HepG2 (cell line): ENCODE results near the gene NFATC3. TPM values are rescaled to one million over a fixed set of nuclear protein-coding genes. Genes with fewer than 3 reads are reported as not detected.

Source experiments
- ATAC-seq: fragments of 200-7000 bp; cut with Tn5 transposase; 3 replicates; pipeline ENCODE4 v1.9.1; 2020; ENCODE audit warnings: mild to moderate bottlenecking, moderate library complexity
- BruUV-seq: library from RNA; stranded (reverse); fragments of 400-500 nt; replicated peaks from 2 replicates; lab custom pipeline; 2021; lab: Mats Ljungman, UMichigan
- CTCF ChIA-PET: fragments of 300-600 bp; formaldehyde crosslinking; extraction: SDS; loops from one replicate; lab custom pipeline; 2021; ENCODE audit warnings: low total read pairs, inconsistent platforms, low intra/inter-chr PET ratio; lab: Yijun Ruan, JAX
- POLR2A ChIA-PET: fragments of 350-600 bp; sonication (Branson Sonifier 250); formaldehyde crosslinking; loops from one replicate; lab custom pipeline; 2020; ENCODE audit warnings: antibody characterized with exemption, inconsistent platforms; lab: Yijun Ruan, JAX
- DNase-seq: peaks from one replicate; pipeline ENCODE4 v3.0.0-alpha.2; 2015; ENCODE audit warnings: low spot score
- FAIRE-seq: peaks from 3 replicates; lab custom pipeline; 2011; peaks lifted over from hg19 to GRCh38; lab: Jason Lieb, UNC
- H2AFZ ChIP-seq: one replicate; pipeline ENCODE4 v1.6.1; 2011; ENCODE audit warnings: low read length, inconsistent platforms
- H3K27ac ChIP-seq: fragments of 300-600 bp; 3 replicates; pipeline ENCODE4 v1.8.0; 2011; ENCODE audit warnings: mixed run types, mild to moderate bottlenecking, mixed read lengths, low read length, inconsistent platforms; ENCODE audit not compliant: insufficient read depth; ENCODE audit errors: extremely low read length
- H3K27me3 ChIP-seq, 2 experiments: fragments of 200-600 bp in 1 of 2; 2 replicates in 1 of 2; 3 replicates in 1 of 2; pipeline versions ENCODE4 v1.6.0 to v1.8.0; 2011; ENCODE audit warnings: low read length in 2 of 2, mild to moderate bottlenecking in 2 of 2, moderate library complexity in 2 of 2, inconsistent platforms in 1 of 2; ENCODE audit not compliant: insufficient read depth in 2 of 2, control insufficient read depth in 1 of 2
- H3K36me3 ChIP-seq, 2 experiments: fragments of 200-600 bp in 1 of 2; replicated peaks in 1 of 2; 2 replicates in 1 of 2; 3 replicates in 1 of 2; pipeline versions ENCODE4 v1.5.1 to v1.8.0; 2011; ENCODE audit warnings: low read length in 2 of 2, inconsistent platforms in 1 of 2; ENCODE audit not compliant: insufficient read depth in 2 of 2, control insufficient read depth in 1 of 2
- H3K4me1 ChIP-seq: 2 replicates; pipeline ENCODE4 v1.5.1; 2012; ENCODE audit warnings: low read length, inconsistent platforms; ENCODE audit not compliant: insufficient read depth
- H3K4me2 ChIP-seq: 2 replicates; pipeline ENCODE4 v1.6.0; 2011; ENCODE audit warnings: low read depth, low read length, inconsistent platforms
- H3K4me3 ChIP-seq, 3 experiments: fragments of 200-600 bp in 1 of 3; sonication (generic), shearing (Covaris generic) in 1 of 3; replicated peaks in 1 of 3; 2 replicates each; pipeline ENCODE4 v1.5.1; 2011 to 2016; ENCODE audit warnings: low read length in 3 of 3, inconsistent platforms in 2 of 3, low read depth in 2 of 3, mild to moderate bottlenecking in 2 of 3, control low read depth in 1 of 3, mixed read lengths in 1 of 3; ENCODE audit not compliant: insufficient read depth in 1 of 3
- H3K79me2 ChIP-seq: one replicate; pipeline ENCODE4 v1.6.1; 2011; ENCODE audit warnings: low read length, inconsistent platforms; ENCODE audit not compliant: insufficient read depth
- H3K9ac ChIP-seq: 2 replicates; pipeline ENCODE4 v1.6.0; 2011; ENCODE audit warnings: mild to moderate bottlenecking, low read depth, low read length, inconsistent platforms; ENCODE audit not compliant: insufficient read depth
- H3K9me3 ChIP-seq: 2 replicates; pipeline ENCODE4 v1.5.1; 2012; ENCODE audit warnings: mild to moderate bottlenecking, low read length
- H4K20me1 ChIP-seq: 2 replicates; pipeline ENCODE4 v1.6.0; 2011; ENCODE audit warnings: inconsistent platforms, mild to moderate bottlenecking, low read length, moderate library complexity; ENCODE audit not compliant: insufficient read depth
- CCDC6 ChIP-seq: sonication (generic); formaldehyde crosslinking; IDR thresholded peaks from 2 replicates; pipeline ENCODE4 v1.8.1; 2022; ENCODE audit warnings: mild to moderate bottlenecking, missing genetic modification reagents, moderate library complexity
- CHCHD3 ChIP-seq: sonication (generic); formaldehyde crosslinking; IDR thresholded peaks from 2 replicates; pipeline ENCODE4 v1.8.0; 2022; ENCODE audit warnings: mild to moderate bottlenecking, missing genetic modification reagents, moderate library complexity
- DMAP1 ChIP-seq: IDR thresholded peaks from 2 replicates; pipeline ENCODE4 v1.6.1; 2016
- HNRNPL ChIP-seq: fragments of 200-400 bp; formaldehyde crosslinking; IDR thresholded peaks from 2 replicates; pipeline ENCODE4 v1.6.1; 2017; ENCODE audit warnings: mild to moderate bottlenecking, low read depth, low read length
- NCOA1 ChIP-seq: sonication (generic); formaldehyde crosslinking; IDR thresholded peaks from 2 replicates; pipeline ENCODE4 v1.9.0; 2021; ENCODE audit warnings: missing genetic modification reagents
- RFX3 ChIP-seq: IDR thresholded peaks from 2 replicates; pipeline ENCODE4 v1.6.1; 2016; ENCODE audit warnings: missing biosample characterization, missing genetic modification reagents
- SMC3 ChIP-seq: IDR thresholded peaks from 2 replicates; pipeline ENCODE4 v1.6.1; 2011; ENCODE audit warnings: low read length, improper control_type of control experiment
- ZBTB7A ChIP-seq: sonication (generic); formaldehyde crosslinking; IDR thresholded peaks from 2 replicates; pipeline ENCODE4 v1.8.0; 2022; ENCODE audit warnings: mild to moderate bottlenecking, missing genetic modification reagents
- ZC3H4 ChIP-seq: sonication (generic); formaldehyde crosslinking; IDR thresholded peaks from 2 replicates; pipeline ENCODE4 v1.4.0; 2020; ENCODE audit warnings: missing genetic modification reagents, borderline replicate concordance
- ZMYM3 ChIP-seq: sonication (generic); formaldehyde crosslinking; IDR thresholded peaks from 2 replicates; pipeline ENCODE4 v1.5.1; 2020; ENCODE audit warnings: mild to moderate bottlenecking, missing genetic modification reagents
- ZNF30 ChIP-seq: sonication (generic); formaldehyde crosslinking; IDR thresholded peaks from 2 replicates; pipeline ENCODE4 v1.5.0; 2020; ENCODE audit warnings: mild to moderate bottlenecking, missing genetic modification reagents
- ZNF550 ChIP-seq: sonication (generic); formaldehyde crosslinking; IDR thresholded peaks from 2 replicates; pipeline ENCODE4 v1.4.0; 2020; ENCODE audit warnings: mild to moderate bottlenecking, missing genetic modification reagents, borderline replicate concordance
- ZNF577 ChIP-seq: sonication (generic); formaldehyde crosslinking; IDR thresholded peaks from 2 replicates; pipeline ENCODE4 v1.4.0; 2020; ENCODE audit warnings: mild to moderate bottlenecking, low read depth, missing genetic modification reagents, borderline replicate concordance
- ZNF777 ChIP-seq: sonication (generic); formaldehyde crosslinking; IDR thresholded peaks from 2 replicates; pipeline ENCODE4 v1.4.0; 2020; ENCODE audit warnings: missing genetic modification reagents
- WGBS: methylation state at CpG from one replicate; pipeline ENCODE4 v1.1.6; 2017; ENCODE audit warnings: low lambda C conversion rate; 5-methylcytosine and 5-hydroxymethylcytosine counted together
- in situ Hi-C: cut with HindIII; loops from 2 replicates; pipeline ENCODE4 v1.10.0; 2017; ENCODE audit warnings: low pct_unique_long_range_greater_than_20kb; ENCODE audit not compliant: extremely low pct_ligation_motif_present
- intact Hi-C: fragments of 100-400 bp; cut with micrococcal nuclease; formaldehyde crosslinking; loops from one replicate; pipeline ENCODE4 v1.10.0; 2022; ENCODE audit not compliant: unreplicated experiment
- polyA plus RNA-seq, 8 experiments: library from polyadenylated mRNA; depleted of rRNA in 3 of 8; stranded (reverse) in 7 of 8; unstranded in 1 of 8; fragments of >200 nt; fragmentation: Illumina TruSeq in 4 of 8; extraction: Trizol in 4 of 8; gene quantifications; 2 replicates each; pipeline versions ENCODE4 v1.2.1 to v1.2.3, GENCODE V29; 2011 to 2016; ENCODE audit warnings: low read depth in 4 of 8, missing spikeins in 1 of 8, mixed read lengths in 1 of 8; ENCODE audit not compliant: insufficient read depth in 1 of 8
- total RNA-seq, 5 experiments: library from RNA; depleted of rRNA; stranded (reverse); fragments of >200 nt; fragmentation: Illumina TruSeq; extraction: Trizol; gene quantifications; 2 replicates each; pipeline ENCODE4 v1.2.3, GENCODE V29; 2016; ENCODE audit warnings: low read depth in 1 of 5
- TF ChIP-seq, protein P1 (sequence below): sonication (generic); formaldehyde crosslinking; IDR thresholded peaks from 2 replicates; pipeline ENCODE4 v1.5.0; 2020; ENCODE audit warnings: mild to moderate bottlenecking, missing genetic modification reagents, moderate library complexity
- TF ChIP-seq, protein P2 (sequence below): sonication (generic); formaldehyde crosslinking; IDR thresholded peaks from 2 replicates; pipeline ENCODE4 v1.8.1; 2023; ENCODE audit warnings: mild to moderate bottlenecking, missing genetic modification reagents, borderline replicate concordance
- TF ChIP-seq, protein P3 (sequence below): sonication (generic); formaldehyde crosslinking; IDR thresholded peaks from 2 replicates; pipeline ENCODE4 v1.4.0; 2020; ENCODE audit warnings: mild to moderate bottlenecking, missing genetic modification reagents
- TF ChIP-seq, protein P4 (sequence below): sonication (generic); formaldehyde crosslinking; IDR thresholded peaks from 2 replicates; pipeline ENCODE4 v1.9.0; 2021; ENCODE audit warnings: missing genetic modification reagents, borderline replicate concordance
- TF ChIP-seq, protein P5 (sequence below): sonication (generic); formaldehyde crosslinking; IDR thresholded peaks from 2 replicates; pipeline ENCODE4 v1.4.0; 2020; ENCODE audit warnings: missing genetic modification reagents

NFATC3 gene
- total and polyA plus RNA-seq, 2 of the 13 experiments (the other 11 are each of a cell fraction or from before 2014, with no cell fraction given): 52.6 to 62.7 TPM

DNA sequence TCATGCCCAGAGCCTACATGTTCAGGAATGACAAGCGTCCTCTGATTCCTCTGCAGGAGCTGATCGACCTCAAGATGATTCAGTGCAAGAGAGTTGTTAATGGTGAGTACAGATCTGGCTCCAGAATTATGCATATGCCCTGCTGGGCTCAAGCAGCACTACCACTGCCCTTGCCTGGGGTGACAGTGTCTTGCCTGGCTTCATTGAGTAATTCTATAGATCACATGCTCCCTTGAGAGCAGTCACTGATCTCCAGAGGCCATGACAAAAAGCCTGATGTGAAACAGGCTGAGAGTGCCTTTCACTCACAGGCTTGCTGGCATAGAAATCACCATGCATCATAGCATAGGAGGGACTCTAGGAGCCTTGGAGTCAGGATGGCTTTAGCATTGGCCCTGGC lies 35.7 kb upstream of the NFATC3 start:
- H2AFZ ChIP-seq: no peak overlapping the region
- ATAC-seq (no peak), FAIRE-seq (no peak), DNase-seq (no peak)
- no peaks in the 10 kb centered on the region for H3K9me3 ChIP-seq
- no peaks in the 10 kb centered on the region for H4K20me1 ChIP-seq
- H3K9ac ChIP-seq: no peak overlapping the region
- H3K4me3 ChIP-seq: no peak overlapping the region
- peaks cover 21% of the 10 kb centered on the region for H3K4me1 ChIP-seq
- 94% methylated on average over 2 of the region's 2 CpGs for WGBS
- BruUV-seq: no TSS peak
- in situ Hi-C loops: loop anchor here (10.0 kb wide), 2 partner anchors 165 to 235 kb away; partner anchors contain the start of gene NRN1L
- ChIA-PET CTCF (no interaction called here), POLR2A (no interaction called here)
- H3K27ac ChIP-seq: no peak overlapping the region
- H3K36me3 ChIP-seq: peaks cover 15 to 43% of the 10 kb centered on the region in 2 experiments
- no peaks in the 10 kb centered on the region for H3K79me2 ChIP-seq
- no peaks in the 10 kb centered on the region for H3K27me3 ChIP-seq
- intact Hi-C loops: no loop called here
- H3K4me2 ChIP-seq: no peak overlapping the region
- TF ChIP-seq RFX3 (CRISPR knock-in tag) (no peak), CHCHD3 (no peak), ZNF30 (no peak), CCDC6 (no peak), ZNF550 (CRISPR knock-in tag) (no peak), SMC3 (no peak), ZC3H4 (CRISPR knock-in tag) (no peak), ZBTB7A (CRISPR knock-in tag) (no peak), ZNF577 (CRISPR knock-in tag) (no peak), ZNF777 (CRISPR knock-in tag) (no peak), DMAP1 (CRISPR knock-in tag) (no peak), ZMYM3 (CRISPR knock-in tag) (no peak), NCOA1 (CRISPR knock-in tag) (no peak), HNRNPL (no peak)
- TF ChIP-seq, protein P1, sequence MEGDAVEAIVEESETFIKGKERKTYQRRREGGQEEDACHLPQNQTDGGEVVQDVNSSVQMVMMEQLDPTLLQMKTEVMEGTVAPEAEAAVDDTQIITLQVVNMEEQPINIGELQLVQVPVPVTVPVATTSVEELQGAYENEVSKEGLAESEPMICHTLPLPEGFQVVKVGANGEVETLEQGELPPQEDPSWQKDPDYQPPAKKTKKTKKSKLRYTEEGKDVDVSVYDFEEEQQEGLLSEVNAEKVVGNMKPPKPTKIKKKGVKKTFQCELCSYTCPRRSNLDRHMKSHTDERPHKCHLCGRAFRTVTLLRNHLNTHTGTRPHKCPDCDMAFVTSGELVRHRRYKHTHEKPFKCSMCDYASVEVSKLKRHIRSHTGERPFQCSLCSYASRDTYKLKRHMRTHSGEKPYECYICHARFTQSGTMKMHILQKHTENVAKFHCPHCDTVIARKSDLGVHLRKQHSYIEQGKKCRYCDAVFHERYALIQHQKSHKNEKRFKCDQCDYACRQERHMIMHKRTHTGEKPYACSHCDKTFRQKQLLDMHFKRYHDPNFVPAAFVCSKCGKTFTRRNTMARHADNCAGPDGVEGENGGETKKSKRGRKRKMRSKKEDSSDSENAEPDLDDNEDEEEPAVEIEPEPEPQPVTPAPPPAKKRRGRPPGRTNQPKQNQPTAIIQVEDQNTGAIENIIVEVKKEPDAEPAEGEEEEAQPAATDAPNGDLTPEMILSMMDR: no peak
- TF ChIP-seq, protein P2, sequence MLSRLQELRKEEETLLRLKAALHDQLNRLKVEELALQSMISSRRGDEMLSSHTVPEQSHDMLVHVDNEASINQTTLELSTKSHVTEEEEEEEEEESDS (CRISPR knock-in tag): no peak
- TF ChIP-seq, protein P3, sequence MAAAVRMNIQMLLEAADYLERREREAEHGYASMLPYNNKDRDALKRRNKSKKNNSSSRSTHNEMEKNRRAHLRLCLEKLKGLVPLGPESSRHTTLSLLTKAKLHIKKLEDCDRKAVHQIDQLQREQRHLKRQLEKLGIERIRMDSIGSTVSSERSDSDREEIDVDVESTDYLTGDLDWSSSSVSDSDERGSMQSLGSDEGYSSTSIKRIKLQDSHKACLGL (CRISPR knock-in tag): no peak
- TF ChIP-seq, protein P4, sequence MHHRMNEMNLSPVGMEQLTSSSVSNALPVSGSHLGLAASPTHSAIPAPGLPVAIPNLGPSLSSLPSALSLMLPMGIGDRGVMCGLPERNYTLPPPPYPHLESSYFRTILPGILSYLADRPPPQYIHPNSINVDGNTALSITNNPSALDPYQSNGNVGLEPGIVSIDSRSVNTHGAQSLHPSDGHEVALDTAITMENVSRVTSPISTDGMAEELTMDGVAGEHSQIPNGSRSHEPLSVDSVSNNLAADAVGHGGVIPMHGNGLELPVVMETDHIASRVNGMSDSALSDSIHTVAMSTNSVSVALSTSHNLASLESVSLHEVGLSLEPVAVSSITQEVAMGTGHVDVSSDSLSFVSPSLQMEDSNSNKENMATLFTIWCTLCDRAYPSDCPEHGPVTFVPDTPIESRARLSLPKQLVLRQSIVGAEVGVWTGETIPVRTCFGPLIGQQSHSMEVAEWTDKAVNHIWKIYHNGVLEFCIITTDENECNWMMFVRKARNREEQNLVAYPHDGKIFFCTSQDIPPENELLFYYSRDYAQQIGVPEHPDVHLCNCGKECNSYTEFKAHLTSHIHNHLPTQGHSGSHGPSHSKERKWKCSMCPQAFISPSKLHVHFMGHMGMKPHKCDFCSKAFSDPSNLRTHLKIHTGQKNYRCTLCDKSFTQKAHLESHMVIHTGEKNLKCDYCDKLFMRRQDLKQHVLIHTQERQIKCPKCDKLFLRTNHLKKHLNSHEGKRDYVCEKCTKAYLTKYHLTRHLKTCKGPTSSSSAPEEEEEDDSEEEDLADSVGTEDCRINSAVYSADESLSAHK (CRISPR knock-in tag): no peak
- TF ChIP-seq, protein P5, sequence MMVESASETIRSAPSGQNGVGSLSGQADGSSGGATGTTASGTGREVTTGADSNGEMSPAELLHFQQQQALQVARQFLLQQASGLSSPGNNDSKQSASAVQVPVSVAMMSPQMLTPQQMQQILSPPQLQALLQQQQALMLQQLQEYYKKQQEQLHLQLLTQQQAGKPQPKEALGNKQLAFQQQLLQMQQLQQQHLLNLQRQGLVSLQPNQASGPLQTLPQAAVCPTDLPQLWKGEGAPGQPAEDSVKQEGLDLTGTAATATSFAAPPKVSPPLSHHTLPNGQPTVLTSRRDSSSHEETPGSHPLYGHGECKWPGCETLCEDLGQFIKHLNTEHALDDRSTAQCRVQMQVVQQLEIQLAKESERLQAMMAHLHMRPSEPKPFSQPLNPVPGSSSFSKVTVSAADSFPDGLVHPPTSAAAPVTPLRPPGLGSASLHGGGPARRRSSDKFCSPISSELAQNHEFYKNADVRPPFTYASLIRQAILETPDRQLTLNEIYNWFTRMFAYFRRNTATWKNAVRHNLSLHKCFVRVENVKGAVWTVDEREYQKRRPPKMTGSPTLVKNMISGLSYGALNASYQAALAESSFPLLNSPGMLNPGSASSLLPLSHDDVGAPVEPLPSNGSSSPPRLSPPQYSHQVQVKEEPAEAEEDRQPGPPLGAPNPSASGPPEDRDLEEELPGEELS (CRISPR knock-in tag): no peak
